Endothelial cell (in vitro differentiated cells): ENCODE results near the gene EME1. TPM values are rescaled to one million over a fixed set of nuclear protein-coding genes. Genes with fewer than 3 reads are reported as not detected.

Experiments
- DNase-seq: peaks from one replicate; pipeline ENCODE4 v3.0.0; 2021; ENCODE audit warnings: low spot score
- H3K27ac Mint-ChIP-seq: one replicate; pipeline ENCODE4 v1.8.0; 2021; ENCODE audit warnings: mixed read lengths, inconsistent platforms; ENCODE audit not compliant: unreplicated experiment
- H3K27me3 Mint-ChIP-seq: one replicate; pipeline ENCODE4 v1.8.0; 2021; ENCODE audit warnings: mild to moderate bottlenecking, moderate library complexity, mixed read lengths, inconsistent platforms; ENCODE audit not compliant: unreplicated experiment
- H3K36me3 Mint-ChIP-seq: one replicate; pipeline ENCODE4 v1.8.0; 2021; ENCODE audit warnings: mild to moderate bottlenecking, low read depth, mixed read lengths, inconsistent platforms; ENCODE audit not compliant: unreplicated experiment
- H3K4me1 Mint-ChIP-seq: one replicate; pipeline ENCODE4 v1.8.0; 2021; ENCODE audit warnings: mild to moderate bottlenecking, mixed read lengths, inconsistent platforms; ENCODE audit not compliant: unreplicated experiment
- H3K4me3 Mint-ChIP-seq: one replicate; pipeline ENCODE4 v1.8.0; 2021; ENCODE audit warnings: mild to moderate bottlenecking, mixed read lengths, inconsistent platforms; ENCODE audit not compliant: unreplicated experiment
- H3K9me3 Mint-ChIP-seq: one replicate; pipeline ENCODE4 v1.8.0; 2021; ENCODE audit warnings: mixed read lengths, inconsistent platforms; ENCODE audit not compliant: unreplicated experiment
- total RNA-seq: library from RNA; stranded (reverse); fragmentation: NEBNext Ultra II Directional; extraction: Animal tissue kit (Norgen Biotek cat#: 25700); gene quantifications from one replicate; pipeline ENCODE4 v1.2.1, GENCODE V29; 2021; ENCODE audit not compliant: unreplicated experiment
- TF ChIP-seq, protein P1 (sequence below): fragments of 200-600 bp; sonication (generic); IDR thresholded peaks from one replicate; pipeline ENCODE4 v1.5.0; 2021; ENCODE audit warnings: antibody characterized with exemption; ENCODE audit not compliant: unreplicated experiment

The EME1 gene
- total RNA-seq, 1 donor from 2014 or later: 6.1 TPM

DNA sequence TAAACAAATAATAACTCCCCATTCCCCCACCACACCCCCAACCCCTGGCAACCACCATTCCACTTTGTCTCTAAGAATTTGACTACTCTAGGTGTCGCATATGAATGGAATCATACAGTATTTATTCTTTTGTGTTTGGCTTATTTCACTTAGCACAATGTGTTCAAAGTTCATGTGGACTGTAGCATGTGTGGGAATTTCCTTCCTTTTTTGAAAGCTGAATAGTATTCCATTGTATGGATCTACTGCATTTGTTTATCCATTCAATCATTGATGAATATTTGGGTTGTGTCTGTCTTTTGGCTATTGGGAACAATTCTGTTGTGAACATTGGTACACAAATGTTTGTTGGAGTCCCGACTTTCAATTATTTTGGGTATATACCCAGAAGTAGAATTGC is 49.7 kb downstream of the EME1 start:
- no peak overlapping the region for H3K4me3 Mint-ChIP-seq
- peaks cover 14% of the 10 kb centered on the region for H3K36me3 Mint-ChIP-seq
- peaks cover 6% of the 10 kb centered on the region for H3K9me3 Mint-ChIP-seq
- peaks cover 23% of the 10 kb centered on the region for H3K4me1 Mint-ChIP-seq
- no peak overlapping the region for H3K27ac Mint-ChIP-seq
- peaks cover 13% of the 10 kb centered on the region for H3K27me3 Mint-ChIP-seq
- TF ChIP-seq, protein P1, sequence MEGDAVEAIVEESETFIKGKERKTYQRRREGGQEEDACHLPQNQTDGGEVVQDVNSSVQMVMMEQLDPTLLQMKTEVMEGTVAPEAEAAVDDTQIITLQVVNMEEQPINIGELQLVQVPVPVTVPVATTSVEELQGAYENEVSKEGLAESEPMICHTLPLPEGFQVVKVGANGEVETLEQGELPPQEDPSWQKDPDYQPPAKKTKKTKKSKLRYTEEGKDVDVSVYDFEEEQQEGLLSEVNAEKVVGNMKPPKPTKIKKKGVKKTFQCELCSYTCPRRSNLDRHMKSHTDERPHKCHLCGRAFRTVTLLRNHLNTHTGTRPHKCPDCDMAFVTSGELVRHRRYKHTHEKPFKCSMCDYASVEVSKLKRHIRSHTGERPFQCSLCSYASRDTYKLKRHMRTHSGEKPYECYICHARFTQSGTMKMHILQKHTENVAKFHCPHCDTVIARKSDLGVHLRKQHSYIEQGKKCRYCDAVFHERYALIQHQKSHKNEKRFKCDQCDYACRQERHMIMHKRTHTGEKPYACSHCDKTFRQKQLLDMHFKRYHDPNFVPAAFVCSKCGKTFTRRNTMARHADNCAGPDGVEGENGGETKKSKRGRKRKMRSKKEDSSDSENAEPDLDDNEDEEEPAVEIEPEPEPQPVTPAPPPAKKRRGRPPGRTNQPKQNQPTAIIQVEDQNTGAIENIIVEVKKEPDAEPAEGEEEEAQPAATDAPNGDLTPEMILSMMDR: no peak
- DNase-seq: no peak

- Mint-ChIP-seq H3K27ac (no peak overlapping the region), H3K4me3 (no peak overlapping the region), H3K4me1 (peaks cover 25% of the 10 kb centered on the region), H3K9me3 (peaks cover 6% of the 10 kb centered on the region), H3K36me3 (peaks cover 16% of the 10 kb centered on the region), H3K27me3 (peaks cover 13% of the 10 kb centered on the region)
- no peak for DNase-seq
- TF ChIP-seq, protein P1: no peak
Observed at GRCh38 chr17:50423553-50424159, 50.6 kb downstream of the EME1 start.

DNA sequence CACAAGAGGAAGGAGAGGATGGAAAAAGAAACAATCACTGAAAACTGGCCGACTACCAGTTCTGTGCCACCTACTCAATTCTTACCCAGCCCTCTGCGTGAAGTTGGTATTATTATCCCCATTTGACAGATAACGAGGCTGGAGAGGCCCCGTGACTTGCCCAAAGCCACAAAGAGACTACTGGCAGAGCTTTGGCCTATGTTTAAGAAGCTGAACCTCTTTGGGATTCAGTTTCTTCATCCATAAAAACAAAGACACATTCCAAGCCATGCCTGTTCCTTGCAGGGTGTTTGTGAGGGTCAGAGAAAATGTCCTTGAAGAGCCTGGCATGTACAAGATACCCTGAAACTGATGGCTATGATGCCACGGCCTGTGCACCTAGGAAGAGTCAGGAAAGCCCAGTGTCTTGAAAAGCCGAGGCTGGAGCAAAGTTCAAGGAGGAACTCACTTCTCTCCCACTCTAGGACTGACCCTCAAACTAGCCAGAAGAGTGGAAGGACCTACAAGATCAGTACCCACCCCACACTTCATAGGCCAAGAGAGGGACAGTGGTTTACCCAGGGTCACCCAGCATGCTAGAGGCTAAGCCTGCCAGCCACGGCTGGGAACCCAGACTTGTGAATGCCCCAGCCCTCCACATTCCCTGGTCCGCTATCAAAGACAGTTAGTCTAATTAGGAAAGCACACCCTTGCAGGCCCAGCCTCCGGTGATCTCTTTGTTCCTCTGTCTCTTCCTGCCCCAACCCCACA is 51.4 kb downstream of the EME1 start:
- TF ChIP-seq, protein P1: no peak
- H3K27me3 Mint-ChIP-seq: peaks cover 13% of the 10 kb centered on the region
- peaks cover 19% of the 10 kb centered on the region for H3K4me1 Mint-ChIP-seq
- H3K9me3 Mint-ChIP-seq: peaks cover 2% of the 10 kb centered on the region
- no peak overlapping the region for H3K4me3 Mint-ChIP-seq
- peaks cover 11% of the 10 kb centered on the region for H3K36me3 Mint-ChIP-seq
- no peak overlapping the region for H3K27ac Mint-ChIP-seq
- DNase-seq: no peak

GRCh38 chr17:50424996-50425681 is 52.1 kb downstream of the EME1 start:
- Mint-ChIP-seq H3K4me3 (no peak overlapping the region), H3K27ac (no peak overlapping the region), H3K9me3 (no peaks in the 10 kb centered on the region), H3K27me3 (peaks cover 9% of the 10 kb centered on the region), H3K4me1 (peaks cover 19% of the 10 kb centered on the region), H3K36me3 (peaks cover 9% of the 10 kb centered on the region)
- DNase-seq: no peak
- TF ChIP-seq, protein P1: no peak
